NOMO-1 treated with DMSO at 0.1 percent for 48 hours (cell line): ENCODE results near the gene CMIP.
"Not testable (repeated sequence)": the region's sequence is repeated elsewhere in the genome, so short reads cannot be mapped to it uniquely, and the experiment has no call there.

ENCODE experiments used
- DNase-seq: peaks from one replicate; lab custom pipeline; 2025; ENCODE audit not compliant: unreplicated experiment; lab: John Stamatoyannopoulos, UW

CMIP gene

DNA sequence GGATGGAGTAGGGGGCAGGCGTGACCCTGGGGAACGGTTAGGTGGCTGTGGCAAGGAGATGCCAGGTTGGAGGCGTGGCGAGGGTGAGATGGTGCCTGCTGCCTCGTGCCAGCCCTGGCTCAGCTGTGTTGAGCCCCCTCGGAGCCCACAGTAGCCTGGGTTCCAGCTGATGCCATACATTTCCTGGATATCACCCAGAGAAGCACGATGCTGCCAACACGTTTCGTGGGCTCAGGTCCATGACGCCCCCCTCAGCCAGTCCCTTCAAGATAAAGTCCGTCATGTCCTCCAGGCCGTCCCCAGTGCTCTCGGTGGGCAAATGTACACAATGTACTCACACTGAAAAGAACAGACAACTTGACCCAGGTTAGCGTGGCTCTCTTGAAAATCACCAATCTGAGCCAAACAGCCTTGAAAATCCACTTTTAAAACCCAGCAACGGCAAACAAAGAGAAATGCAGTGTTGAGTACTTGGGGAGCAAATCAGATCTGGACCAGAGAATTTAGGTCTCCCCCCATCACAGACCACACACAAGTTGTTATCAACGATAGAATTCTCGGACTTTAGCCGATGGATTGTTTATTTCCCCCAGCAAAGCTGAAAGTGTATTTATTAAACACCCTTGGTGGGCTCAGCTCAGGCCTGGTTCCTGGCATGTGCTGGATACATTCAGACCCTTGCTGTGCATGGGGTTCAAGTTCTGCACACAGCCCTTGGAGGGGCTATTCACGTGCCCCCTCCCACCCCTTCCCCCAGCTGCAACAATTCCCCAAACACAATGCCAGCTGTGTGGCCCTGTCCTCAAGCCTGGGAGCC, 231.7 kb downstream of the CMIP start:
- DNase-seq = no peak

- DNase-seq = no peak
Measured at GRCh38 chr16:81676883-81677737, 232.5 kb downstream of the CMIP start.

DNA sequence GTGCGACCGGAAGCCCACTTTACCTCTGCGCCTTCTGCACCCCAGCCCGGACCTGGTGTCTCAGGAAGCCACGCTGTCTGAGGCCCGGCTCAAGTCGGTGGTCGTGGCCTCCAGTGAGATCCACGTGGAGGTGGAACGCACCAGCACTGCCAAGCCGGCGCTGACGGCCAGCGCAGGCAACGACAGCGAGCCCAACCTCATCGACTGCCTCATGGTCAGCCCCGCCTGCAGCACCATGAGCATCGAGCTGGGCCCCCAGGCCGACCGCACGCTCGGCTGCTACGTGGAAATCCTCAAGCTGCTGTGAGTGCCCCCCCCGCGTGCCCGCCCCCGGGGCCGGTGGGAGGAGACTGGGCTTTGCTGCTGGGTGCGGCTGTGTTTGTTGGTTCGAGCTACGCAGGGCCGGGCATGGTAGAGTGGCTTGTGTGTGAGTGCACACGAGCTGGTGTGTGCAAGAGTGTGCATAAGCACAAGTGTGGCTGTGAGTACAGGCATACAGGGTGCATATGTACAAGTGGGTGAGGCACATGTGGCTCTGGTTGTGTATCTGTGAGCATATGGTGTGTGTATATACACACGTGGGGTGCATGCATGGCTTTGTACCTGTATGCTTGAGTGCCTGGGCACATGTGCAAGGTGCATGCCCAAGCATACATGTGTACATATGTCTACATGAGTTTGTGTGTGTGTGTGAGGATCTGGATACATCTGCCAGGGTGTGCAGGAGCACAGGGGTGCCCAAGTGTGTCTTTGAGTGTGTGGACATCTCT, 233.9 kb downstream of the CMIP start:
- no peak for DNase-seq

DNA sequence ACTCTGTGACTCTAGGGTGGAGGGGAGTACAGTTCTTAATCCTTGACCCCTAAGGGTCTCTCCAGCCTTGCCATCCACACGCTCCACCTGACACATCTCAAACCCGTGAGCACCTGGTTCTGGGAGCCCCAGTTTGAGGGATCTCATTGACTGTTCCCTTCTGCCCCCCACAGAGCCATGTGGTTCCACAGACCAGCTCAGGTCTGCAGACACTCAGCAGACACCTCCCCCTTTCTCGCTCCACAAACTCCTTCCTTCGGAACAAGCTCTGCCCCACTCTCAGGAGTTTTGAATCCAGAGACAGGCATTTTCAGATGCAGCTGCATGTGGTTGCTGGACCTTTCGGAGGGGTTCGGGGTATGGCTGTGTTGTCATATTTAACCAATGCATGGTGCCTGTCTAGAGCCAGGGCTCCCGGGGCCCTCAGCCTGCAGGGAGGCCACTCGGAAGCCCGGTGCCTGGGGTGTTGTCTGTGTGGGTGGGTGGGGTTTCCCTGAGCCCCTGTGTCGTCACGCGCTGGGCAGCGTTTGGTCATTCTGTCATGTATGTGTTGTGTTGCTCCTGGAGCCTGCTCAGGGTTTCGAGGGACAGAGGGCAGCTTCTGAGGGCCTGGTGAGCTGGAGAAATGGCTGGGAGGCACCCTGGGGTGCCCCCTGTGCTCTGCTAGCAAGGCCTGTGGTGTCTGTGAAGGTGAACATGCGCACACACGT, 235.3 kb downstream of the CMIP start:
- no peak for DNase-seq

- DNase-seq = no peak
Measured at GRCh38 chr16:81680444-81681275, 236.1 kb downstream of the CMIP start.

DNA sequence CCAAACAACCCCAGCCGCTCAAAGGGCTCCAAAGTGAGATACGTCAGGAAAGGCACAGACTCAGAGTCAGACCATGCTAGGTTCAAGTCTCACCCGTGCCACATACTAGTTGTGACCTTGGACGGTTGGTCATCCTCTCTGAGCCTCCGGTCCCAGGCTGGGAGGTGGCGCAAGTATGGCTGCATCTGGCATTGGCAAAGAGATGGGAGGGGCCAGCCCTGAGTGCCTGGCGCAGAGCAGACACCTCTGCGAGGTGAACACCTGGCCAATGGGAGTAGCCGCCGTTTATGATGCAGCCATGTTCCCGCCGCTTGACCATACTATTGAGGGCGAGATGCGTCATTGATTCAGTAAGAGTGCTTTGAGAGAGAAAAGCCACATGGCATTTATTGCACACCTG, 236.7 kb downstream of the CMIP start:
- DNase-seq = no peak

GRCh38 chr16:81684242-81684837, 239.7 kb downstream of the CMIP start:
- no peak for DNase-seq

- no peak for DNase-seq
Measured at GRCh38 chr16:81684901-81685300, 240.3 kb downstream of the CMIP start.

DNA sequence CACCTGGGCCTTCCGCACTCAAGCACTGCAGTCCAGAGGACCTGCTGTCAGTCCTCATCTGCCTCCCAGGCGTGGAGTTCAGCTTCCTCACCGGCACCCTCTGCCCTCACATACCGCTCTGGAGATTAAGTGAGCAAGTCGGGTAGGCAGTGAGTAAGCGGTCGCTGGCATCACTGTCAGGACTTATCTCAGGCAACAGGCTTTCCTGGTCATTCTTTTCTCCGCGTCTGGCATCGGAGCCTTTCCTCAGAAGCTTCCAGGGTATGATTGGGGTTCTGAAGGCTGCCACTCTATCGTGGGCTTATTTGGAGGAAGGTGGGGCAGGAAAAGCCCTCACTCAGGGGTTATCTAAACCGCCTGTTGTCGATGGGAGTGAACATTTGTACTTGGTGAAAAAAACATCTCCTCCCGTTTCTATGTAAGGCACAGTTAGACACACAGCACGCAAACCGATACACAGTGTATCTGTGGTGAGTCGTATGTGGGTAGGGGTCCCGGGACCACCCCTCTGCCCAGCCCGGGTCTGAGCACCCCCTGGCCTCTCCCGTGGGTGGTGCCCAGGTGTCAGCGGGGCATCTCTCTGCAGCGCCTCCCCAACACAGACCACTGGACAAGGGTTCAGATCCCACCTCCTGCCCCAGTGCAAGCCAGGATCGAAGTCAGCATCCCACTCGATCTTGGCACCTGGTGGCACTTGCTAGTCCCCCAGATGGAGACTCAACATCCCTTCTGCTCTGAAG, 242.0 kb downstream of the CMIP start:
- no peak for DNase-seq

- DNase-seq = no peak
Measured at GRCh38 chr16:81687131-81687456, 242.5 kb downstream of the CMIP start.

DNA sequence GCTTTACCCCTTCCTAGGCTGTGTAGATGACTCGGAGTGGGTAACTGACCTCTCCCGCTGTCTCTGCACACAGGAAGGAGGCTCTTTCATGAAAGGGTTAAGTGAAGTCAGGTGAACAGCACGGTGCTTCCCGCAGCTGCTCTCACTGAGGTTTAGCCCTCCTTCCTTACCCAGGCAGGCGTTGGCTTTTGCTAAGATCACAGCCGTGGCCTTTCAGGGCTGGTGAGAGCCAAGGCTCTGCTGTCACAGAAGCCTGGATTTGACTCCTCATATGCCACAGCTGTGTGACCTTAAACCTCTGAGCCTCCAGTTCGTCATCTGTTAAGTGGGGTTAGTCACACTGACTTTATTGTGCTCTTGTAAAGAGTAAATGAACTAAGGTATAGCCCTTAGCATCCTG, 243.6 kb downstream of the CMIP start:
- no peak for DNase-seq

DNA sequence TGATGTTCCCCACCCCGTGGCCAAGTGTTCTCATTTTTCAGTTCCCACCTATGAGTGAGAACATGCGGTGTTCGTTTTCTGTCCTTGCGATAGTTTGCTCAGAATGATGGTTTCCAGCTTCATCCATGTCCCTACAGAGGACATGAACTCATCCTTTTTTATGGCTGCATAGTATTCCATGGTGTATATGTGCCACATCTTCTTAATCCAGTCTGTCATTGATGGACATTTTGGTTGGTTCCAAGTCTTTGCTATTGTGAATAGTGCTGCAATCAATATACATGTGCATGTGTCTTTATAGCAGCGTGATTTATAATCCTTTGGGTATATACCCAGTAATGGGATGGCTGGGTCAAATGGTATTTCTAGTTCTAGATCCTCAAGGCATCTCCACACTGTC, 244.2 kb downstream of the CMIP start:
- not testable (repeated sequence) for DNase-seq

DNA sequence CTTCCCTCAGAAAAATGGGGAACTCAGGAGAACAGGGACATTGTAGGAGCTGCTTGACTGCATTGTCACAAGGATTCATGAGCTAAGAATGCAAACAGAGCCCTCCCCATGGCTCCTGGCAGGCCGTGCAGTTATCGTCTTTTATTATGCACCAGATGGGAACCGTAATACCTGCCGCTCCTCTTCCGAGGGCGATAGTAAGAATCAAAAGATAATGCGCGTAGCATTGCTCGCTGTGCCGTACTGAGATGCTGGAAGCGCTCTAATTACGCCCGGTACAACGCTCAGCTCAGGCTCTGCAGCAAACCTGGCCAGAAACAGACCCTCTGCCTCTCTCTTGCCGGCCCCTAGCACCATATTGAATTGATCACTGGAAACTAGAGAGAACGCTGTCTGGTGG, 247.4 kb downstream of the CMIP start:
- DNase-seq = no peak

DNA sequence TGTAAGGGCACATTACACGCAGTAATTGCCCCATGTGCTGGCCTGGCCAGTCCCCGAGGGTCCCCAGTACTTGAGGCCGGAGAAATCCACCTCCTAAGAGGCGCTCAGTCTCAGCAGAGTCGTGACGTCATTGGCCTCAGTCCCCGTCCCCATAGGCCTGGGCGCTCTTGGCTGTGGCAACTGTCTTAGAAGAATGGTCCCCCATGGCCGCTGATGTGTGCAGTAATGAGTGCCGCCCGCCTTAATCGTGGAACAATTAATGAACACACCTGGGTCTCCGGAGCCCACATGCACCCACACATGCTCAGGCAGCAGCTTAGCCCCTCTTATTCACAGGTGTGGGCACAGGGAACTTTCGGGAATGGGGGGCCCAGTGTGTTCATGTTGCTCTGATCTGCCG, 248.0 kb downstream of the CMIP start:
- DNase-seq = no peak

GRCh38 chr16:81693041-81693743, 248.6 kb downstream of the CMIP start:
- DNase-seq = no peak

DNA sequence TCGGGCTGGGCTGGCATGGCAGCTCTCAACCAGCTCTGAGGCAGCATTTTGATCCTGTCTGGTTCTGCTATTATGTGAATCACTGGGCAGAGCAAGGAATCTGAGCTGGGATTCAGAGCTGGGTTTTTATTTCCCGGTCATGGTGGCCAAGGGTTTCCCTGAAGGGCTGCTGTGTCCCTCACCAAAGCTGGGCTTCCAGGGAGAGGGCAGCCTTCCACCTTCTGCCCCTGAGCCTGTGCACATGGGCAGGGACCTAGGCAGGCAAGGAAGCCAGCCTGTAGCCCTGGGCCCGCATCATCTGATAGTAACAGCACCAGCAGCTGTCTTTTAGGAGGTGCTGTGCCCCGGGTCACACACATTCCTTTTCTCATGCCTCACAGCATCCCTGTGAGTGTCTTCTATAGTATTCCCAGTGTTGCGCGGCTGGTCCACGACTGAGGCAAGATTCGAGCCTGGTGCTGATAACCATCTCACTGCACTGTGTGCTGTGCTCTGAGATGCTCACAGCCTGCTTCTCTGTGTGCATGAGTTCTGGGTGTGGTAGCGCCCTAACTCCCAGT, 249.2 kb downstream of the CMIP start:
- no peak for DNase-seq

DNA sequence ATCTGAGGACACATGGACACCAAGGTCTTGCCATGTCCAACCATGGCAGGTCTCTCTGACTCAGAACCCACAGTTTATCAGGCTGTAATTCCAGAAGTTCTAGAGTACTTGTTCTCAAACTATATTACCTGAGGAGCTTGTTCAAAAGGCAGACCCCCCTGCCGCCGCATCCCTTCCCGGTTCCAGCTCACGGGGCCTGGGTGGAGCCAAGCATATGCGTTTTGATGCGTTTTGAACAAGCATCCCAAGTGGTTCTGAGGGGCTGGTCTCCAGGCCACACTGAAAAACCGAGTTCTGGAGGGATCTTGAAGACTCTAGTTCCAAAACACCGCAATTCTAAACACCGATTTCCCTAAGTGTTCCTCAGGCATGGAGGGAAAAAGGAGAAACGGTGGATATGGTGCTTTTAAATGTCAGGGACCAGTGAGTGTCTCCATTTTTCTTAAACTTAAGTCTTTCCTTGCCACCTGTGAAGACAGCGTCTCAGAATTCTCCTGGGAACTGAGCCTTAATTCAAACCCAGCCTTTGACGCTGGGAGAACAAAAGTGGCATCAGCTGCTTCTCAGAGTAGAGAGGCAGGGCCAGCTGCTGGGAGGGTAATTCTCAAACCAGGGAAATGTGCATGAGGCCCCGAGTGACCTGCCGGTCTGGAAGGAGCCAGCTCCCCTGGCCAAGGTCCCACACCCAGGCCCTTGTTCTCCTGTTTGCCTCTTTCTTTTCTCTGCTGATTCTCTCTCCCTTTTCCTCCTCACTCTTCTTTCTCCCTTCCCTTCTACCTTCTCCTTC, 250.1 kb downstream of the CMIP start:
- DNase-seq = no peak
